Measurements from ENCODE around the gene COL21A1. TPM values are rescaled to one million over a fixed set of nuclear protein-coding genes. Genes with fewer than 3 reads are reported as not detected.

COL21A1 gene
- total RNA-seq, 1 experiment from 2014 or later: 1.8 TPM

DNA sequence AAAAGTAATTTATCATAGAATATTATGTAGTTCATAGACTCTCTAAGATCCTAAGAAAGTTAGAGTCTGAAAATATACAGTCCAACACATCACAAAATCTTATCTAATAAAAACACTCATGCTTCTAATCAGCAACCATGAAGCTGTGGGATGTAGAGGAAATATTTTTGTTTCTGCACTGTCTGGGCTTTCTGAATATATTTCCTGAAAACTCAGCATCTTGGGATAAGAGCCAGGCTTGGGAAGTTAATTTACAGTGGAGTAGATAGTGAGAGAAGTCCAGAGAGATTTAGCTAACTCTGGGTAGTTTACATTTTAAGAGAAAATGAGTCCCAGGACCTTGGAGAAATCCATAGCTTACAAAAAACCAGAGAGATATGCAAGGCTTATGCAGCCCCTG is 221.6 kb downstream of the COL21A1 start:
- Histone ChIP-seq H2BK15ac (ENCODE audit: low read depth, low read length) (no peak overlapping the region), H4K20me1 (ENCODE audit: control insufficient read depth, insufficient read depth, insufficient read length) (no peaks in the 10 kb centered on the region), H3K14ac (ENCODE audit: insufficient read depth, low read length) (no peak overlapping the region), H4K5ac (ENCODE audit: insufficient read length, low read depth, low read length) (no peak overlapping the region), H3K79me2 (ENCODE audit: insufficient read depth, low read length) (no peaks in the 10 kb centered on the region), H3K79me1 (ENCODE audit: insufficient read depth, low read depth, low read length, poor library complexity, severe bottlenecking) (no peaks in the 10 kb centered on the region), H3K23ac (ENCODE audit: insufficient read length, low read depth, low read length) (no peak overlapping the region), H3K27me3 (ENCODE audit: insufficient read depth, low read length) (no peaks in the 10 kb centered on the region), H3K27ac (ENCODE audit: insufficient read length, low read depth, low read length) (no peak overlapping the region), H3K4ac (ENCODE audit: low read depth, low read length) (no peak overlapping the region), H3K9ac (ENCODE audit: extremely low read depth, insufficient read length, low read length) (no peak overlapping the region), H4K8ac (replicated peaks; ENCODE audit: insufficient read length, low read depth, low read length) (no peak overlapping the region), H3K23me2 (ENCODE audit: insufficient read length, low read depth, low read length, poor library complexity, severe bottlenecking) (no peaks in the 10 kb centered on the region), H4K91ac (ENCODE audit: insufficient read length, low read depth, low read length) (no peak overlapping the region), H3K18ac (ENCODE audit: insufficient read length, low read depth, low read length) (no peak overlapping the region), H3K4me1 (ENCODE audit: insufficient read depth, low read length) (no peaks in the 10 kb centered on the region; the same call in 1 of the 2 replicates), H3K4me2 (ENCODE audit: insufficient read depth, insufficient read length, low read length) (no peak overlapping the region), H2BK12ac (ENCODE audit: insufficient read length, low read depth, low read length) (no peak overlapping the region), H2AFZ (ENCODE audit: low read length) (no peak overlapping the region), H2BK20ac (ENCODE audit: low read depth, low read length, poor library complexity, severe bottlenecking) (no peak overlapping the region), H2AK5ac (ENCODE audit: insufficient read length, low read length) (no peak overlapping the region), H2BK5ac (ENCODE audit: insufficient read length, low read length) (no peak overlapping the region), H2BK120ac (ENCODE audit: low read depth, low read length, poor library complexity, severe bottlenecking) (no peak overlapping the region), H3K9me3 (ENCODE audit: control insufficient read depth, low read depth, low read length) (no peaks in the 10 kb centered on the region), H3K56ac (ENCODE audit: insufficient read length, low read depth, low read length) (no peak overlapping the region), H3T11ph (ENCODE audit: low read length) (no peak overlapping the region)
- H3K27me3 Mint-ChIP-seq (ENCODE audit: low read depth): no peaks in the 10 kb centered on the region
- no peaks in the 10 kb centered on the region; a peak in 1 of 5 replicates for H3K9me3 Mint-ChIP-seq
- peaks cover 11 to 20% of the 10 kb centered on the region in 2 experiments for H3K4me1 Mint-ChIP-seq
- H3K27ac Mint-ChIP-seq: no peak overlapping the region
- no peak for TF ChIP-seq CTCF (conservative IDR thresholded peaks at IDR 0.05)
- no peaks in the 10 kb centered on the region for H3K36me3 Mint-ChIP-seq (ENCODE audit: insufficient read depth in 1 of 3, low read depth in 3 of 3)
- no peak overlapping the region for H3K4me3 Mint-ChIP-seq
- no peak for DNase-seq
